ENCODE measurements around the gene TBX4. TPM values are rescaled to one million over a fixed set of nuclear protein-coding genes. Genes with fewer than 3 reads are reported as not detected.
A peak's percentile ranks its signal among the peaks of the same experiment; 100 is the strongest.

Gene TBX4
- total RNA-seq, 4 donors from 2014 or later, result 0.54 TPM; not detected in 3

- intact Hi-C loops (cut with DNase I), result no loop called here
- 0 to 9% methylated on average over 3 to 7 of the region's 75 CpGs for WGBS, 2 donors
- Histone ChIP-seq H3K4me1 (peaks cover 16 to 24% of the 10 kb centered on the region in 2 donors), H3K27ac (no peak overlapping the region), H3K4me3 (replicated peaks in 1 of 3) (peak overlapping the region in 1 of 3 donors; percentile 17), H3K36me3 (no peaks in the 10 kb centered on the region), H3K27me3 (peaks cover 50% of the 10 kb centered on the region), H3K9me3 (no peaks in the 10 kb centered on the region)
- no peak for DNase-seq
- no peak for TF ChIP-seq CTCF (IDR thresholded peaks at IDR 0.05)
- no peak for TF ChIP-seq POLR2A (IDR thresholded peaks at IDR 0.05)
Measured at GRCh38 chr17:61451538-61452300, 503 bp upstream of the TBX4 start.

GRCh38 chr17:61453566-61454380, 1.6 kb downstream of the TBX4 start:
- H3K9me3 ChIP-seq, result no peaks in the 10 kb centered on the region
- intact Hi-C loops (cut with DNase I), result no loop called here
- no peak for DNase-seq
- no peaks in the 10 kb centered on the region for H3K36me3 ChIP-seq
- 22 to 25% methylated on average over 17 of the region's 17 CpGs for WGBS, 2 donors
- peaks cover 62% of the 10 kb centered on the region for H3K27me3 ChIP-seq
- H3K4me1 ChIP-seq, result peaks cover 16 to 36% of the 10 kb centered on the region in 2 donors
- TF ChIP-seq CTCF (IDR thresholded peaks at IDR 0.05), result no peak
- no peak for TF ChIP-seq POLR2A (IDR thresholded peaks at IDR 0.05)
- H3K4me3 ChIP-seq (replicated peaks in 1 of 3), result no peak overlapping the region
- no peak overlapping the region for H3K27ac ChIP-seq

GRCh38 chr17:61454381-61455323, 2.4 kb downstream of the TBX4 start:
- TF ChIP-seq CTCF (IDR thresholded peaks at IDR 0.05) (no peak), POLR2A (IDR thresholded peaks at IDR 0.05) (no peak)
- H3K4me3 ChIP-seq (replicated peaks in 1 of 3), result no peak overlapping the region
- H3K36me3 ChIP-seq, result no peaks in the 10 kb centered on the region
- no peak for DNase-seq
- peaks cover 62% of the 10 kb centered on the region for H3K27me3 ChIP-seq
- intact Hi-C loops (cut with DNase I), result no loop called here
- no peaks in the 10 kb centered on the region for H3K9me3 ChIP-seq
- H3K4me1 ChIP-seq, result peaks cover 16 to 36% of the 10 kb centered on the region in 2 donors
- no peak overlapping the region for H3K27ac ChIP-seq
- 6 to 14% methylated on average over 40 to 79 of the region's 86 CpGs for WGBS, 2 donors

- WGBS, 2 donors, result 60 to 61% methylated on average over 17 to 18 of the region's 18 CpGs
- no peak for DNase-seq
Measured at GRCh38 chr17:61455324-61456060, 3.3 kb downstream of the TBX4 start.

More at GRCh38 chr17:61455324-61456060, 3.3 kb downstream of the TBX4 start:
- TF ChIP-seq CTCF (IDR thresholded peaks at IDR 0.05) (no peak), POLR2A (IDR thresholded peaks at IDR 0.05) (no peak)
- H3K4me1 ChIP-seq, result peaks cover 16 to 36% of the 10 kb centered on the region in 2 donors
- no peaks in the 10 kb centered on the region for H3K9me3 ChIP-seq
- peaks cover 70% of the 10 kb centered on the region for H3K27me3 ChIP-seq
- H3K4me3 ChIP-seq (replicated peaks in 1 of 3), result no peak overlapping the region
- intact Hi-C loops (cut with DNase I), result no loop called here
- no peaks in the 10 kb centered on the region for H3K36me3 ChIP-seq
- no peak overlapping the region for H3K27ac ChIP-seq

All from thyroid gland (tissue), 4 donors.